NCI-H2107 treated with DMSO at 0.1 percent for 48 hours (cell line): ENCODE results near the gene ZSWIM3.

Experiments
- DNase-seq: peaks from one replicate; lab custom pipeline; 2025; ENCODE audit not compliant: unreplicated experiment; lab: John Stamatoyannopoulos, UW

The ZSWIM3 gene

DNA sequence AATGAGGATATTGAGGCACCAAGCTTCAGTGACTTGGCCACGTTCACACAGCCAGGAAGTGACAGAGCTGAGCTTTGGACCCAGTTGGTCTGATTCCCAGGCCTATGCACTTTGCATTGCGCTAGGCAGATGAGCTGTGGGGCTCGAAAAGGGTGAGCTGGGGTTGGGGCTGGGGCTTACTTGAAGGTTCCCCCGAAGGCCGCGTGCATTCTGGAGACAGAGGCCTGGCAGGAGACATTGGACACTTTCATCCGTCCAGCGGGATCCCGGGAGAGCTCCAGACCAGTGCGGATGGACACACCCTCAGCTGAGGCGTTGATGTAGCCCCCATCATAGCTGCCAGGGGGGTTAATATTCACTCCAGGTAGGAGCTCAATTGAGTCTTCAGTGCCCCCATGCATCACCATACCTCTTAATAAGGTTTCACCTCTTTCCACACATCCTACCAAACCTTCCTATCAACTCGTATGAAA lies 52.0 kb downstream of the ZSWIM3 start:
- DNase-seq, result no peak

GRCh38 chr20:45909817-45910669 lies 52.6 kb downstream of the ZSWIM3 start:
- DNase-seq, result no peak

DNA sequence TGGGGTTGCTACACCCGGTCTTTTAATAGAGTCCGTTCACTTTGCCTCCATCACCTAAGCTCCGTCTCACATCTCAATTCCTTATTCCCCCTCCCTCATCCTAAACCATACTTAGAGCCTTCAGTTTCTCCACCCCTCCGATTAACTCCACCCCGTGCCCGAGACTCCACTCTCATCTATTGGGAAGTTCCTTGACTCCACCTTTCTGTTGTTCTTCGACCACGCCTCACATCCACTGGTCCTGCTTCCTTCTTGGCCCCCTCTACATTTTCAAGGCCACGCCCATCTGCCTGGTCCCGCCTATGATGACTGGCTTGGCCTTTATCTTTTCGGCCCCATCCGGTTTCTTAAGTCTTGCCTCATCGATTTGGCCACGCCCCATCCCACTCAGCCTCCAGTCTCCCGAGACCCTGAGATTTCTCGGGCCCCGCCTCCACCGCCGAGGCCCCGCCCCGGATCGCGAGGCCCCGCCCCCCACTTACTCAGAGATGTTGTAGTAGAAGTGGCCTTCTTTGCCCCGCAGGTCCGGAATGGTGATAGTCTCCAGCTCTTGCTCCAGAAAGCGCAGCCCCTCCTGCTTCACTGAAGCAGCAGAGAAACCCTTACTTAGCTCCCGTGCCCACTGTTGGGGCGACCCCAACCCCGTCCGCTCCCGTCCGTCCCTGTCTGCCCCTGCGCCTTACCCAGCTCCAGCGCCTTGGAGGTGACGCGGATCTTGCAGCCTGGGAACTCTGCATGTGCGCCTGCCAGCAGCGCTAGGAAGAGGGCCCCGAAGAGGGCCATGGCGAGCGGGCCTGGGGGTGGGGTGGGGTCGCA lies 53.5 kb downstream of the ZSWIM3 start:
- no peak for DNase-seq

DNA sequence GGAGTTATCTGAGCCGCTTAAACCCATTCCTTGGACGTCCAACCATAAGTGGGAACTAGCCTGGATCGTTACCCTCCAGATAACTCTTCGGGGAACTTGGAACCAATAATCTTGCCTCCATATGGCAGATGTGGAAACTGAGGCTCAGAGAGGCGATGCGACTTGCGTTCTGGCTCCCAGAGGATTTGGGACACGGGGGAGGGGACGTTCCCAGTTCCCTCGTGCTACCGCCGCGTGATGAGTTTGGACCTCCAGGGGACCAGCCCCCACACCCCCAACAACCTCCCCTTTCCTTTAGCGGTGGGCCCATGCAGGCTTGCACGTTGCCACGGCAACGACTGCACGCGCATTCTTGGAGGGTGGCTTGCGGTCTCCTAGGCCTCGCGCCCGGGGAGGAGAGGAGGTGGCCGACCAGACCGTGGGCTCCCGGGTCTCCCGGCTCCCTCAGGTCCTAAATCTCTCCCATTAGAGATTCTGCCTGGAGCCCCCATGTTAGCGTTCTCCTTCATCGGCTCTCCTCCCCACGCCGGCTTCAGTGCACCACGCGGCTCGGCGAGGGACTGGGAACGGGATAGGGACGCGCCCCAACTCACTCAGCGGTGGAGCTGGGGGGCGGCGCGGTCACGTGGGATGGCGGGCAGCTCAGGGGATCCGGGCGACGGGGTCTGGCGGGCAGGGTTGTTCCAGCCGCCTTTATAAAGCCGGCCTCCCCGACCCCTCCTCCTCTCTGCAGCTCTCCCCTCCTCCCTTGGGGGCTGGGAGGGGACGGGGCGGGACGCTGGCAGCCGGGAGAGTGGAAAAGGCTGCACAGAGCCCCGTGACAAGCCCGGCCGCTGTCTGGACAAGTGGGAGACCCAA lies 54.3 kb downstream of the ZSWIM3 start, which contains the start of gene PLTP:
Gene PLTP (minus strand): TSS at position 670 of the 858 bp plus-strand sequence. CDS start 703 bp downstream, outside the sequence.
- DNase-seq, result no peak

GRCh38 chr20:45912344-45912682 lies 54.9 kb downstream of the ZSWIM3 start:
- no peak for DNase-seq

- no peak for DNase-seq
Observed at GRCh38 chr20:45913116-45913515, 55.7 kb downstream of the ZSWIM3 start.

- no peak for DNase-seq
Observed at GRCh38 chr20:45917790-45918141, 60.4 kb downstream of the ZSWIM3 start.

GRCh38 chr20:45918182-45918737 lies 60.8 kb downstream of the ZSWIM3 start:
- no peak for DNase-seq

GRCh38 chr20:45918779-45919537 lies 61.5 kb downstream of the ZSWIM3 start:
- DNase-seq, result no peak

DNA sequence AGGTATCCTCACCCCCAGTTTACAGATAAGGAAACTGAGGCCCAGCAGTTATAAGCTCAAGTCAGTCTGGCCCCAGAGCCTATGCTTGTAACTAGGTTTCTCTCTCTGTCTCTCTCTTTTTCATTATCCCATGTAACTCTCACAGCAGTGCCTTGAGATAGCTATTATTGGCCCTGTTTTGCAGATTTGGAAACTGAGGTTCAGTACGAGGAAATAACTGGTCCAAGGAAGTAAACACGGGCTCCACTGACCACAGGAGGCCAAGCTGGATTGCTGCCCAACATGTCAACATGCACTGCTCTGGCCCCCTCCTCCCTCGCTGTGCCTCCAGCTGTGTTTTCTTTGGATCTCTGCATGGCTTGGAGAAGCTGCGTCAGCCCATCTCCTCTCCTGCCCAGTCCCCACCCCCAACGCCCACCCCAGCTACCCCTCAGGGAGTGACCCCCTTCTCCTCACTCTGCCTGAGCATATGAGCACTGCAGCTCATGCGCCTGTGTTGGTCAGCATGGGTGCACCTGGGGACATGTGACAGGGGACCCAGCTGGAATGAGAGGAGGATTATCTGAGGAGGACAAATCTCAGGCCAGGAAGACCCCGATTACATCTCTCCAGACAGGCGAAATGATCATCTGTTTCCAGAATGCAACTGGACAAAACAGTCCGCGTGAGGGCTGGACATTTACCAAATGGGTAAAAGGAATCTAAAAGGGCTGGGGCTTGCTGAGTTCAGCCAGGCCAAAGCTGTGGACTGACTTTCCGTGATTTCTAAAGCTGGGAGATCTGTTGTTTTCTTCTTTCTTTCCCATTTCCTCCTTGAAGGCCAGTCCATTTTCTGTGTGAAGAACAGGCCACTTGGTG lies 62.4 kb downstream of the ZSWIM3 start:
- DNase-seq, result no peak

DNA sequence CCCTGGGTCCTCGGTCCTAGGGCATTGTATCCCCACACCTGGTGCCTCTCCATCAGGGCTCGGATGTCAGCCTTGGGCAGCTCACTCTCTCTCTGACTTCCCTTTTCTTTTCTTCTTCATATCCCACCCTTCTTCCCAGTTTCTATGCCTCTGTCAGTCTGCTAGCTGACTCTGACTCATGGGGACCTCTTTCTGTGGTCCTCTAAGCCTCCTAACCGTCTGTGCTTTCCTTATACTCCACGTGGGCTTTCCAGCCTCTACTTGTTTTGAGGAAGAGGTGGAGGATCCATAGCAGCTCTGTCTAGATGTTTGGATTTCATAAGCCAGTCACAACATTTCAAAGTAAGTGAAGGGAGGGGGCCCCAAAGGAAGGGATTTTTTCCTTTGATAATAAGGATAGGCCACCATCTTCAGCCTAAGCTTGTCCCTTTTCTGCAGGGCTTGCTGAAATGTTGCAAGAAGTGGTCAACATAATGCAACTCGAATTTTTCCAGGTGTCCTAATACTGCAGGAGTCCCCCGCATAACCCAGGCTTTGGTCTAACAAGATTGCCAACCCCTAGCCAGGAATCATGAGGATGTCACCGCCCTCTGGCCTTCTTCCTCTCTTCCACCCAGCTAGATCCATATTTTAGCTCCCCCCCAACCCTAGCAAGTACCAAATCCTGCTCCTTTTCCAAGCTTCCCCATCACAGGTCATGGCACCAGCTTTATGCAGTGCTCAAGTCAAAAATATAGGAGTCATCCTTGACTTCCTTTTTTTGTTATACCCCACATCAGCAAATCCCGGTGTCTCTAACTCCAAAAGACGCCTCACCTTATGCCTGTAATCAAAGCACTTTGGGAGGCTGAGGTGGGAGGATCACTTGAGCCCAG lies 63.3 kb downstream of the ZSWIM3 start:
- DNase-seq, result no peak

DNA sequence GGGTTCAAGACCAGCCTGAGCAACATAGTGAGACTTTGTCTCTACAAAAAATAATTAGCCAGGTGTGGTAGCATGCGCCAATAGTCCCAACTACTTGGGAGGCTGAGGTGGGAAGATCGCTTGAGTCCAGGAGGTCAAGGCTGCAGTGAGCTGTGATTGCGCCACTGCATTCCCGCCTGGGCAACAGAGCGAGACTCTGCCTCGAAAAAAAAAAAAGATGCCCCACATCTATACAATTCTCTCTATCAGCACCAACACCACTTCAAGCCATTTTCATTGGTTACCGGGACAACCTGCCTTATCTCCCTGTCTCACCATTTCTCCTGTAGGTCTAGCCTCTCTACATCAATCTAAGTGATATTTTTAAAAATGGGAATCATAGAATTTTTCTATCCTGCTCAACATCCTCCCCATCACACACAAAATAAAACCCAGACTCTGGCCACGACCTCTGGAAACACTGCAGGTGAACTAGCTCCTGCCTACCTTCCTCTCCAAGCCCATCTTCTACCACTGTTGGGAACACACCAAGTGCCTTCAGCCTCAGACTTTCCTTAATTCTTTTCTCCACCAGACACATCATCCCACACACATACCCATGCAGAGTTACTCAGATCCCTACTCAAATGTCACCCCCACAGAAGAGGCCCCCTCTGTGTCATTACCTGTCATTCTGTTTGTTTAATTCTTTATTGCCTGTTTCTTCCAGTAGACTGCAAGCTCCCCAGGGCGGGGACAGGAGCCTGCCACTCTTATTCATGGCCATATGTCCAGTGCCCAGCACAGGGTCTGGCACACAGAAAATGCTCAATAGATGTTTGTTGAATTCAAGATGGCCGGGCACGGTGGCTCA lies 64.1 kb downstream of the ZSWIM3 start:
- DNase-seq, result no peak

DNA sequence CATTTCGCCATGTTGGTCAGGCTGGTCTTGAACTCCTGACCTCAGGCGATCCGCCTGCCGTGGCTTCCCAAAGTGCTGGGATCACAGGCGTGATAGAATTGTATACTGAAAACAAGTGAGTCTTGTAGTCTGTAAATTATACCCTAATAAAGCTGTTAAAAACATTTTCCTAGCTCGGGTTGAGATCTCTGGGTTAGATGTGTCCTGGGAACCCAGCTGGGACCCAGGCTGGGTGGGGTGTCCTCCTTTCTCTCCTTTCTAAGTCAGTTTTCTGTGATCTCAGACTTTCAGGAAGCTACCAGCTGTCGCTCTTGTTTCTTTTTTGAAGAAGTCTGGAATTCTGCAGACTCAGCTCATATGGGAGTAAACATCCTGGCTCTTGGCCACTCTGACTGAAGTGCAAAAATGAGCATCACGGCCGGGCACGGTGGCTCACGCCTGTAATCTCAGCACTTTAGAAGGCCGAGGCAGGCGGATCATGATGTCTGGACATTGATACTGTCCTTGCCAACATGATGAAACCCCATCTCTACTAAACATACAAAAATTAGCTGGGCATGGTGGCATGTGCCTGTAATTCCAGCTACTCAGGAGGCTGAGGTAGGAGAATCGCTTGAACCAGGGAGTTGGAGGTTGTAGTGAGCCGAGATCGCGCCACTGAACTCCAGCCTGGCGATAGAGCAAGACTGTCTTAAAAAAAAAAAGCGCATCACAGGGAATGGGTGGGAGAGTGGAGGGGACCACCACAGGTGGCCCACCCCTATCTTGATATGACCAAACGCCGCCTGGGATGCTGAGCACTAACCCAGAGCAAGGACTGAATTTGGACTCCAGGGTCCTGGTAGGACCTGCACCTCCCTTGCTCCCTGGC lies 67.2 kb downstream of the ZSWIM3 start:
- DNase-seq, result no peak

DNA sequence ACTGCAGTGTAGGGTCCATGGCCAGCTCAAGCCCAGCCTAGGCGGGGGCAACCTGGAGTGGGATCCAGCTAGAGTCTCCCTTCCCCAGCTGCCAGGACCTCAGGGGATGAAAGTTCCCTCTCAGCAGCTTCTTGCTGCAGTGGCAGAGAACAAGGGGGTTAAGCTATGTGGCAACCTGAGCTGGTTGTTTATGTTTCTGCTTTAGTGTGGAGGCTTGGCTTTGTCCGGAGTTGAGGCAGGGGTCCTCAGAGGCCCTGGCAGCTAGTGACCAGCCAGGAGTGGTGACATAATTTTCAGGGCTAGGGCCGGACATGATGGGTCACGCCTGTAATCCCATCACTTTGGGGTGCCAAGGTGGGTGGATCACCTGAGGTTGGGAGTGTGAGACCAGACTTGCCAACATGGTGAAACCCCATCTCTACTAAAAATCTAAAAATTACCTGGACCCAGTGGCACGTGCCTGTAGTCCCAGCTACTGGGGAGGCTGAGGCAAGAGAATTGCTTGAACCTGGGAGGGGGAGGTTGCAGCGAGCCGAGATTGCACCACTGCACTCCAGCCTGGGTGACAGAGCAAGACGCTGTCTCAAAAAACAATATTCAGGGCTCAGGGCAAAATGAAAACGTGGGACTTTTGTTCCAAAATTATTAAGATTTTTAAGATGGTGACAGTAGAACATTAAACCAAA lies 68.5 kb downstream of the ZSWIM3 start:
- DNase-seq, result no peak

GRCh38 chr20:45926731-45927070 lies 69.3 kb downstream of the ZSWIM3 start:
- no peak for DNase-seq
